Glutamatergic neuron (in vitro differentiated cells): ENCODE data around the gene NSG1. TPM values are rescaled to one million over a fixed set of nuclear protein-coding genes. Genes with fewer than 3 reads are reported as not detected.

Experiments used
- DNase-seq: peaks from one replicate; pipeline ENCODE4 v3.0.0; 2022
- H3K27ac Mint-ChIP-seq: one replicate; pipeline ENCODE4 v1.8.0; 2020; ENCODE audit warnings: mild to moderate bottlenecking, mixed read lengths, inconsistent platforms; ENCODE audit not compliant: unreplicated experiment
- H3K27me3 Mint-ChIP-seq: one replicate; pipeline ENCODE4 v1.8.0; 2020; ENCODE audit warnings: mild to moderate bottlenecking, moderate library complexity, mixed read lengths, inconsistent platforms; ENCODE audit not compliant: unreplicated experiment
- H3K36me3 Mint-ChIP-seq: one replicate; pipeline ENCODE4 v1.8.0; 2020; ENCODE audit warnings: mild to moderate bottlenecking, mixed read lengths, inconsistent platforms; ENCODE audit not compliant: unreplicated experiment
- H3K4me1 Mint-ChIP-seq: one replicate; pipeline ENCODE4 v1.8.0; 2020; ENCODE audit warnings: mild to moderate bottlenecking, low read depth, mixed read lengths, inconsistent platforms; ENCODE audit not compliant: unreplicated experiment
- H3K4me3 Mint-ChIP-seq: one replicate; pipeline ENCODE4 v1.8.0; 2020; ENCODE audit warnings: mild to moderate bottlenecking, mixed read lengths, inconsistent platforms; ENCODE audit not compliant: unreplicated experiment
- H3K9me3 Mint-ChIP-seq: one replicate; pipeline ENCODE4 v1.8.0; 2020; ENCODE audit warnings: mild to moderate bottlenecking, moderate library complexity, mixed read lengths, inconsistent platforms; ENCODE audit not compliant: unreplicated experiment
- total RNA-seq: library from RNA; stranded (reverse); fragmentation: NEBNext Ultra II Directional; extraction: Animal tissue kit (Norgen Biotek cat#: 25700); gene quantifications from one replicate; pipeline ENCODE4 v1.2.1, GENCODE V29; 2021; ENCODE audit not compliant: unreplicated experiment
- TF ChIP-seq, protein P1 (sequence below): fragments of 200-600 bp; sonication (generic); IDR thresholded peaks from one replicate; pipeline ENCODE4 v1.5.0; 2021; ENCODE audit not compliant: partially characterized antibody, unreplicated experiment

NSG1 gene
- total RNA-seq, 1 donor from 2014 or later: 208 TPM

DNA sequence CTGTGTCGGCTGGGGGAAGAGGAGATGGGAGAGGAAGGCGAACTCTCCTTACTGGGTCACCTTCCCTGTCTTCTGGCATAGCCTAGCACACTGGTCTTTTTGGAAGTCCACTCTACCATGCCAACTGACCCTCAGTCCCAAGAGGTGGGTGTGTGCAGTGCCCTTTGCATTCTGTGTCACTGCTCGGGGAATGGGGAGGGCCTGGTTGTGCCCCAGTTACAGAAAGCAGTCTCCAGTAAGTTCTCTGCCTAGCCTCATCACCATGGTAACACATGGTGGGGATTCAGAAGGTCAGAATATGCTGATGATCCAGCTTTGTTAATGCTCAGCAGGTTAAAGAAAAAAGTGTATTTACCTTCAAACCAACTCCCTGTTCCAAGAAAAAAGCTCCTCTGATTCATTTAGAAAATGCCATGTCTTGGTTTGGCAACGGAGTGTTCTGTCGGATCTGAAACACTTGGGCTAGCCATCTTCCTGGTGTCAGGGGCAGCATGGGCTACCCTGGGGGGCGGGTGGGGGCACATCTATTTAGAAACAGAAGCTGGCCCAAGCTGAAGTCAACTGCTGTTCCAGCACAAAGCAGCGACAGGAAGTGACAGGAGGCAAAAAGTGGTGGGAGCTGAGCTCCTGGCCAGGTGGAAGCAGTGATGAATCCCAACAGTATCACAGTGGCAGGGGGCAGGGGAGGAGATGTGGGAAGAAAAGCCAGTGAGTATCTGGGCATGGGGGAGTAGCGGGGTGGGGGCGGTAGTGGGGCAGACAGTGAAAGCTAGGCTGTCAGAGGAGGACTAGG, 37.0 kb downstream of the NSG1 start:
- peaks cover 8% of the 10 kb centered on the region for H3K9me3 Mint-ChIP-seq

DNA sequence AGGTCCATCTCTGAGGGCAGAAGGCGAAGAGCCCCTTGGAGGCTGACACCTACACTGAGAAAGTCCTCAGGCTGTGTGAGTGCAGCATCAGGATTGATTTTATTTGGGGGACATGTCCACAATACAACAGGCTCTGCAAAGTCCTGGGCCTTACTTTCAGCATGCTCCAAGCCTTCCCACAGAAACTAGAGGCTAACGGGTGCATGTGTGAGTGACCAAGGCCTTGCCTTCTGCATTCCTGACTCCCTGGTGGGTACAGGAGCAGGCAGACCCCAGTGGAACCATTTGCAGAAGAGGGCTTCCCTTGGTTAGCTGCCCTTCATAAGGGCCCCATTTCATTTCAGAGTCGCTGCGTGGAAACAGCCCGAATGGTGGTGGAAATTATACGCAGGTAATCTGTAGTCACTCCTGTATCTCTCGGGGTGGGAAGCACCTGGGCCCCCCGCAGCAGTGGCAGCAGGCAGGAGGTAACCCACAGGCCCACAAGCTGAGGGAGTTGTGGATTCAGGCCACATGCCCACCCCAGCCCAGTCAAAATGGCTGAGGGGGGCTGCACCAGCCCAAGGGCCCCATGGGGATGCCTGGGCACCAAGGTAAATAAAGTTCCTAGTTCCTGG, 37.7 kb downstream of the NSG1 start:
- Mint-ChIP-seq H3K4me3 (no peak overlapping the region), H3K27ac (no peak overlapping the region)
- no peak for DNase-seq

More for the DNA sequence above, 37.0 kb downstream of the NSG1 start:
- Mint-ChIP-seq H3K4me3 (peak overlapping the region; percentile 39), H3K27ac (peak overlapping the region; percentile 75), H3K4me1 (peaks cover 26% of the 10 kb centered on the region), H3K27me3 (peaks cover 5% of the 10 kb centered on the region), H3K36me3 (peaks cover 10% of the 10 kb centered on the region)
- TF ChIP-seq, protein P1, sequence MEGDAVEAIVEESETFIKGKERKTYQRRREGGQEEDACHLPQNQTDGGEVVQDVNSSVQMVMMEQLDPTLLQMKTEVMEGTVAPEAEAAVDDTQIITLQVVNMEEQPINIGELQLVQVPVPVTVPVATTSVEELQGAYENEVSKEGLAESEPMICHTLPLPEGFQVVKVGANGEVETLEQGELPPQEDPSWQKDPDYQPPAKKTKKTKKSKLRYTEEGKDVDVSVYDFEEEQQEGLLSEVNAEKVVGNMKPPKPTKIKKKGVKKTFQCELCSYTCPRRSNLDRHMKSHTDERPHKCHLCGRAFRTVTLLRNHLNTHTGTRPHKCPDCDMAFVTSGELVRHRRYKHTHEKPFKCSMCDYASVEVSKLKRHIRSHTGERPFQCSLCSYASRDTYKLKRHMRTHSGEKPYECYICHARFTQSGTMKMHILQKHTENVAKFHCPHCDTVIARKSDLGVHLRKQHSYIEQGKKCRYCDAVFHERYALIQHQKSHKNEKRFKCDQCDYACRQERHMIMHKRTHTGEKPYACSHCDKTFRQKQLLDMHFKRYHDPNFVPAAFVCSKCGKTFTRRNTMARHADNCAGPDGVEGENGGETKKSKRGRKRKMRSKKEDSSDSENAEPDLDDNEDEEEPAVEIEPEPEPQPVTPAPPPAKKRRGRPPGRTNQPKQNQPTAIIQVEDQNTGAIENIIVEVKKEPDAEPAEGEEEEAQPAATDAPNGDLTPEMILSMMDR: no peak
- no peak for DNase-seq

DNA sequence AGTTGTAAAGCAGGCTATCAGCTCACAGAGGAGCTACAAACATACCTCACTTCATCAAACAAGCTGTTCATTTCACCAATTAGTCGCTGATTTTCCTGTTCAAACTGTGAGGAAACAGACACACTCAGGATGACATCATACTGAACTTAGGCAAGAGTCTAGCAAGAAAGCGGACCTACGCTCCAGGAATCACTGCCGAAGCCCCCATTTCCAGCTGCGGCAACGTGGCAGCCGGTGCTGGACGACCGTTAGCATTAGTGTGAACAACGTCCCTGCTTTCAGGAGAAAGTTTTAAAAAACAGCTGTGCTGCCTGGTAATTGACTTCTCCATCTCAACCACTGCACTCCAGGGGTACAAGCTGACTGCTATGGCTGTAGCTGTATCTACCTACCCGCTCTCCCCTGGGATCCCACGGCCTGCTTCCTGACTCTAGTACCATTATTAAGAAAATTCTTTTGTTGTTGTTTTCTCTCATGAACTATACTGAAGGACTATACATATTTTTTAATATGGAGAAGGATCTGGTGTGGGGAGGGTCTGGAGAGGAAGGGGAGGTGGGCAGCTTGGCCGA, 38.3 kb downstream of the NSG1 start:
- Mint-ChIP-seq H3K4me3 (no peak overlapping the region), H3K4me1 (peaks cover 34% of the 10 kb centered on the region), H3K36me3 (peaks cover 5% of the 10 kb centered on the region), H3K27ac (no peak overlapping the region), H3K9me3 (peaks cover 14% of the 10 kb centered on the region), H3K27me3 (peaks cover 5% of the 10 kb centered on the region)
- DNase-seq: no peak
- TF ChIP-seq, protein P1: no peak

More for the DNA sequence above, 37.7 kb downstream of the NSG1 start:
- peaks cover 13% of the 10 kb centered on the region for H3K9me3 Mint-ChIP-seq
- H3K36me3 Mint-ChIP-seq: peaks cover 8% of the 10 kb centered on the region
- H3K27me3 Mint-ChIP-seq: peaks cover 5% of the 10 kb centered on the region
- H3K4me1 Mint-ChIP-seq: peaks cover 32% of the 10 kb centered on the region
- TF ChIP-seq, protein P1: no peak

DNA sequence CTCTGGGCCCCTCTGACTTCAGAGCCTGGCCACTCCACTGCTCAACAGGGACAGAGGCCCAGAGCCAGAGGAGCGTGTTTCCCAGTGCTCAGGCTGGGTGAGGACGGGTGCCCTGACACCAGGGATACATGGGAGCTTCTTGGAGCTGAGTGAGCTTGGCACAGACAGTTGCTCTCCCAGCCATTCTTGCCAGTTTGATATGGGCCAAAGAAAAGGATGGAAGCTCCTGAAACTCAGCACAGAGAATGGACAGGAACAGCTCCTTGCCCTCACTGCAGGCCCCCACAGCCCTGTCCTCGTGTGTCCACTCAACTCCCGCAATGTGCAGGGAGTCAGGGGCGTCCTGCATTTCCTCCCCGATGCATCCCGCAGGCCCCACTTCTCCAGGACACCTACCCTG, 38.8 kb downstream of the NSG1 start:
- Mint-ChIP-seq H3K4me3 (no peak overlapping the region), H3K36me3 (peaks cover 4% of the 10 kb centered on the region), H3K9me3 (peaks cover 13% of the 10 kb centered on the region), H3K4me1 (peaks cover 36% of the 10 kb centered on the region), H3K27ac (no peak overlapping the region), H3K27me3 (peaks cover 5% of the 10 kb centered on the region)
- TF ChIP-seq, protein P1: no peak
- DNase-seq: no peak
